ENCODE data around the gene GPC3.

Gene GPC3

DNA sequence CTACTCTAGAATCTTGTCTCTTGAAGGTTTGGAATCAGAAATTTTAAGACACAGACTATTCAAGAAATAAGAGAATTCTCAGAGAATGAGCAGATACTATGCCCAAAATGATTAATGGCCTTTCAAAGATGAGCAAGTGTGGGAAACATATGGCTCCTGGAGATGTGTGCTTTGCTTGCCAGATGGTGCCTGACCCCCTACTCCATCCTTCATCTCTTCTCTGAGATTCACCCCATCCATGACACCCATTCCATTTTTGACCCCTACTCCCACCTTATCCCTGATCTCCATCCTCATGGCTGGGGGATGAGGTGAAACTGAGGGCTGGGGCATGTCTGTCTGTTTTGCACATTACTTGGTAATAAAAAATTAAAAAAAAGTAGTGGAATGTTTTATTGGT lies 75.5 kb downstream of the GPC3 start:
- ChIA-PET CTCF (interaction anchor here (1.2 kb wide), 1 partner anchor 11 kb away, joined by 4 read pairs; no protein-coding TSS in a partner anchor), POLR2A (no interaction called here)
- no peak for DNase-seq (ENCODE audit: extremely low spot score)
- TF ChIP-seq, protein P1, sequence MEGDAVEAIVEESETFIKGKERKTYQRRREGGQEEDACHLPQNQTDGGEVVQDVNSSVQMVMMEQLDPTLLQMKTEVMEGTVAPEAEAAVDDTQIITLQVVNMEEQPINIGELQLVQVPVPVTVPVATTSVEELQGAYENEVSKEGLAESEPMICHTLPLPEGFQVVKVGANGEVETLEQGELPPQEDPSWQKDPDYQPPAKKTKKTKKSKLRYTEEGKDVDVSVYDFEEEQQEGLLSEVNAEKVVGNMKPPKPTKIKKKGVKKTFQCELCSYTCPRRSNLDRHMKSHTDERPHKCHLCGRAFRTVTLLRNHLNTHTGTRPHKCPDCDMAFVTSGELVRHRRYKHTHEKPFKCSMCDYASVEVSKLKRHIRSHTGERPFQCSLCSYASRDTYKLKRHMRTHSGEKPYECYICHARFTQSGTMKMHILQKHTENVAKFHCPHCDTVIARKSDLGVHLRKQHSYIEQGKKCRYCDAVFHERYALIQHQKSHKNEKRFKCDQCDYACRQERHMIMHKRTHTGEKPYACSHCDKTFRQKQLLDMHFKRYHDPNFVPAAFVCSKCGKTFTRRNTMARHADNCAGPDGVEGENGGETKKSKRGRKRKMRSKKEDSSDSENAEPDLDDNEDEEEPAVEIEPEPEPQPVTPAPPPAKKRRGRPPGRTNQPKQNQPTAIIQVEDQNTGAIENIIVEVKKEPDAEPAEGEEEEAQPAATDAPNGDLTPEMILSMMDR (IDR thresholded peaks at IDR 0.05; ENCODE audit: control extremely low read depth, extremely low read depth, low read depth, missing control alignments), result no peak

DNA sequence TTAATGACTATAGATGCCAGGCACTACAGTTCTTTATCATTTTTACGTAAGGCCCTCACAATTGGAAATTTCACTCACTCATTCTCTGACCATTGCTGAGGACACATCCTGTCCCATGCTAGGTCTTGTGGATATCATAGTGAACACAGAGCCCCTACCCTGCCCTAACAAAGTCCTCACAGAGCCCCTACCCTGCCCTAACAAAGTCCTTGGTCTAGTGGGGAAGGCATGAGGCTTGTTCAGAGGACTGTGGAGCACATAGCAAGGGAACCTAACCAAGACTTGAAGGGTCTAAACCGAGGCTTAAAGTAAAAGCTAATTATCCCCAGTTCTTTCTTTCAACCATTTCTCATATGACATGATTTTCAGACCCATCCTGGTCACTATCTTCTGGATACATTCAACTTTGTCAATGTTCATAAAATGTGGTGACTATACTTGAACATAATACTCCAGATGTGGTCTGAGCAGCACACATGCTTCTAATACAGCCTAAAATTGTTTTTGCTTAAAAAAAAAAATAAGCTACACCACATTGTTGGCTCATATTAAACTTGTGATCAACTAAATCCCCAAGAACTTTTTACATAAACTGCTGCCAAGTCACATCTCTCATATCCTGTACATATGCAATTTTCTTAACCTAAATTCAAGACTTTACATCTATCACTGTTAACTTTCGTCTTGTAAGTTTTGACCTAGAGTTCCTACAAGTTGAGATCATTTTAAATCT lies 77.0 kb downstream of the GPC3 start:
- TF ChIP-seq, protein P1 (IDR thresholded peaks at IDR 0.05; ENCODE audit: control extremely low read depth, extremely low read depth, low read depth, missing control alignments), result no peak
- DNase-seq (ENCODE audit: extremely low spot score), result no peak
- ChIA-PET CTCF (interaction anchor here (1.0 to 1.2 kb wide), 2 partner anchors 12 to 24 kb away, joined by 3 to 4 read pairs; no protein-coding TSS in a partner anchor), POLR2A (no interaction called here)

DNA sequence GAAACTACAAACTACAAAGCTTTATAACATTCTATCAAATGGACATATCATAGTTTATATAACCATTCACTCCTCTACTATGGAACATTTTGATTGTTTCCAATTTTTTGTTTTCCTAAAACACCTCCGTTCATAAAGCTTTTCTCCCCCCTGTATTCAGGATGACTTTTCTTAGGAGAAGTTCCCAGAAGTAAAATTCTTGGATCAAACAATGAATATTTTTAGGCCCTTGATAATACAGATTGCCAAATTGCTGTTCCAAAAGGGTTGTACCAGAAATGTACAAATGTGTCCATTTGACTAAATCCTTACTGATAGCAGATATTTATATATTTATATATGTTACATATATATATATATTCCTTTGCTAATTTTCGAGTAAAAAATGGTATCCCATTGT lies 77.8 kb downstream of the GPC3 start:
- POLR2A ChIA-PET, result no interaction called here
- CTCF ChIA-PET, result interaction anchor here (1.1 kb wide), 1 partner anchor 14 kb away, joined by 3 read pairs; no protein-coding TSS in a partner anchor
- DNase-seq (ENCODE audit: extremely low spot score), result no peak
- TF ChIP-seq, protein P1 (IDR thresholded peaks at IDR 0.05; ENCODE audit: control extremely low read depth, extremely low read depth, low read depth, missing control alignments), result no peak

DNA sequence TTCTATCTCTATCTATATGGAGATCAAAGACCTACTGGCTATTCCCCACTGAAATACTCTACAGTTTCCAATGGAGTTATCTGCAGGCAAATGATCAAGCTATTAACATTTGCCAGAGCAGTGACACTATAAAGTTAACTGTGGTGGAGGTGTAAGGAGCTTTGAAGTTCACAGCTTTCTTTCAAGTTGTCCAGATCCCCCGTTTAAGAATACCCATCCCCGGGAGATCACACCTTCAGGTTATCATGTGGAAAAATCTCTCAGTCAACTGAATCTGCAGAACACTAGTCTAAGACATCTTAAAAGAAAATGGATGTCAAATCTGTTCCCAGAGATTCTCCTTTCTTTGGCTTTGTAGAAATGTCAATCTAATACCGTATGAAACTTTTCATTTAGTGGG lies 80.1 kb downstream of the GPC3 start:
- TF ChIP-seq, protein P1 (IDR thresholded peaks at IDR 0.05; ENCODE audit: control extremely low read depth, extremely low read depth, low read depth, missing control alignments), result no peak
- no peak for DNase-seq (ENCODE audit: extremely low spot score)
- ChIA-PET CTCF (no interaction called here), POLR2A (no interaction called here)

DNA sequence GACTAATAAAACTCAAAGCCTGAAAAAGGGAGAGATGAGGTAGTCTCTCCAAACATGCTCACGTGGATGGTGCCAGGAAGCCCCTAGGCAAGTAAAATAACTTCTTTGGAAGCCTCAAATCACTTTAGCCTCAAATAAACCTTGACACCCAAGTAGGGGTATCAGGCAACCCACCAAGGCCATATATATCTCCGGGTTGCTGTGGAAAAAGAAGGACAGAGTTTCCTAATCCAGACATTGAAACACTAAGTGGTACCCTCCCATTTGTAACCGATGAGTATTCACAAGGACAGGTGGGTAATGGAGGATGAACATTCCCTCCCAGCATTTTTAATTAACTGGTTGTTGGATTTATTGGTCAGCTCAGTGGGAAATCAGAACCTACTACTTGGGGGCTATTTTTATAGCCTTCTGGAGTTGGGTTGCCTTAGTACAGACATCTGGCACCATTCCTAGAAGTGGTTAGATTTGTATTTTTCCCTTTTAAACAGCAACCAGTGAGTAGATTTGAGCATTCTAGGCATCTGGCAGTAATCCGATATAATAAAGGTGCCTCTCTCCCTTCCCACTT lies 87.7 kb downstream of the GPC3 start:
- POLR2A ChIA-PET, result no interaction called here
- CTCF ChIA-PET, result interaction anchor here (0.7 kb wide), 1 partner anchor 25 kb away, joined by 3 read pairs; no protein-coding TSS in a partner anchor
- TF ChIP-seq, protein P1 (IDR thresholded peaks at IDR 0.05; ENCODE audit: control extremely low read depth, extremely low read depth, low read depth, missing control alignments), result no peak
- no peak for DNase-seq (ENCODE audit: extremely low spot score)

DNA sequence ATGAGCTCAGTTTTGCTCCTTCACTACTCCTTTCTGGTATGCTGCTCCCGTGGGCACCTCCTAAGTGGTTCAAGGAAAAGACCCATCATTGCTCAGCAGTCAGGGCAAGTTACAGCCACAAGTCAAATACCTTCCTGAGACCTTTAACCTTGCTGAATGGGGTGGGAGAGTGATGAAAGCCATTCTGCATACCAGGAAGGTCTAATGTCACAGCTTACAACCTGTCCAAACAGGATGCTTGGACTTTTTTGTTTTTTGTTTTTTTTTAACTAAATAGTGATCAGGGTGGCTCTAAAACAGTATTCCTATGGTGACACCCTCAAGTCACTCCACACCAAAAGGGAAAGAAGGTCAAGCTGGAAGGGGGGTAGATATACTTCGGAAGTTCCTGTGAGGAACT lies 93.1 kb downstream of the GPC3 start:
- POLR2A ChIA-PET, result no interaction called here
- CTCF ChIA-PET, result no interaction called here
- TF ChIP-seq, protein P1 (IDR thresholded peaks at IDR 0.05; ENCODE audit: control extremely low read depth, extremely low read depth, low read depth, missing control alignments), result no peak
- no peak for DNase-seq (ENCODE audit: extremely low spot score)
